ENCODE measurements around the gene TSPAN4. TPM values are rescaled to one million over a fixed set of nuclear protein-coding genes. Genes with fewer than 3 reads are reported as not detected.
A peak's percentile ranks its signal among the peaks of the same experiment; 100 is the strongest.

TSPAN4 gene
- total RNA-seq, 4 donors from 2014 or later = 14.4 to 34.8 (median 21.5) TPM

DNA sequence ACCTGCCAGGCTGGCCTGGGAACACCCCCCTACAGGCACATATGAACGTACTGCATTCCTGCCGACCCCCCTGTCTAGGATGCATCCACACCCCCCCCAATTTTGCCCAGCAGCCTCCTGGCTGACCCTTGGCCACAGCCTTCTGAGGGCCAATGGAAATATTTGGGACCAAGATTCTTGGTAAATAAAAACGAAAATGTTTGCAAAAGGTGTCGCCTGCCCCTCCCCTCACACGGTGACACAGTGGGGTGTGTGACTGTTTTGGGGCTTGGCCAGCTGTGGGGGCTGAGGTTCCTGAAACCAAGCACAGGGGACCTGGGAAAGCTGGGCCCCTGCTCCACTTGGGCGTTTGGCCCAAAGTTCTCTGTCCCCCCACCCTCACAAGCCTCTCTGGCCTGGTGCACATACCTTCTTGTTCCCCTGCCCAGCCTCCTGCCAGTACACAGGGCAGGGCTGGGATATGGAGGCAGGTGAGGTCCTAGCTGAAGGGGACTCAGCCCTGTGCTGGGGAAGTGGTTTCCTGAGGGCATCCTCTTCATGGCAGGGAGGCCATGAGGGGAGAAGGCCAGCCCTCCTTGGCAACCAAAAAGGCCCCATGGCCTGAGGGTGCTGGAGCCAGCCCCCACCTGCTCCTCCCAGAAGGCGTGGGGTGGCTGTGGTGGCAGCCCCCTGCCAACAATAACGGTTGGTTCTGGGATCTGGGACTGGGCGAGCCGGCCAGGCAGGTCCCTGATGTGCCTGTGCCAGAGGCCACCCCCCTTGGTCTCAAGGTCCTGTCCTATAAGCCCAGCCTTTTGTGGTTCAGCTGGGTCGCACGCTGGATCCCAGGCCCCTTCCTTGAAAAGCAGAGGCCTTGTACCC is 17.1 kb upstream of the TSPAN4 start:
- DNase-seq = no peak
- intact Hi-C loops (cut with DNase I; ENCODE audit: low total_unique reads) (no loop called here), in situ Hi-C loops (cut with MboI; ENCODE audit: low sequenced_read_pairs in 4 of 4) (no loop called here)
- H3K36me3 ChIP-seq = peaks cover 0 to 27% of the 10 kb centered on the region in 2 donors
- peaks cover 18 to 37% (median 35%) of the 10 kb centered on the region in 3 donors for H3K27me3 ChIP-seq
- no peaks in the 10 kb centered on the region for H3K9me3 ChIP-seq
- H3K4me1 ChIP-seq = peaks cover 24 to 52% of the 10 kb centered on the region in 2 donors
- ATAC-seq = no peak
- H3K4me3 ChIP-seq = no peak overlapping the region
- H3K27ac ChIP-seq = no peak overlapping the region
- TF ChIP-seq, protein P1, sequence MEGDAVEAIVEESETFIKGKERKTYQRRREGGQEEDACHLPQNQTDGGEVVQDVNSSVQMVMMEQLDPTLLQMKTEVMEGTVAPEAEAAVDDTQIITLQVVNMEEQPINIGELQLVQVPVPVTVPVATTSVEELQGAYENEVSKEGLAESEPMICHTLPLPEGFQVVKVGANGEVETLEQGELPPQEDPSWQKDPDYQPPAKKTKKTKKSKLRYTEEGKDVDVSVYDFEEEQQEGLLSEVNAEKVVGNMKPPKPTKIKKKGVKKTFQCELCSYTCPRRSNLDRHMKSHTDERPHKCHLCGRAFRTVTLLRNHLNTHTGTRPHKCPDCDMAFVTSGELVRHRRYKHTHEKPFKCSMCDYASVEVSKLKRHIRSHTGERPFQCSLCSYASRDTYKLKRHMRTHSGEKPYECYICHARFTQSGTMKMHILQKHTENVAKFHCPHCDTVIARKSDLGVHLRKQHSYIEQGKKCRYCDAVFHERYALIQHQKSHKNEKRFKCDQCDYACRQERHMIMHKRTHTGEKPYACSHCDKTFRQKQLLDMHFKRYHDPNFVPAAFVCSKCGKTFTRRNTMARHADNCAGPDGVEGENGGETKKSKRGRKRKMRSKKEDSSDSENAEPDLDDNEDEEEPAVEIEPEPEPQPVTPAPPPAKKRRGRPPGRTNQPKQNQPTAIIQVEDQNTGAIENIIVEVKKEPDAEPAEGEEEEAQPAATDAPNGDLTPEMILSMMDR (IDR thresholded peaks at IDR 0.05 in 4 of 5, conservative IDR thresholded peaks at IDR 0.05 in 1 of 5) = no peak
- TF ChIP-seq POLR2A (IDR thresholded peaks at IDR 0.05) = no peak

GRCh38 chr11:826227-826621 is 16.4 kb upstream of the TSPAN4 start:
- no peak for TF ChIP-seq POLR2A (IDR thresholded peaks at IDR 0.05)
- TF ChIP-seq, protein P1 (IDR thresholded peaks at IDR 0.05 in 4 of 5, conservative IDR thresholded peaks at IDR 0.05 in 1 of 5) = no peak
- Histone ChIP-seq H3K36me3 (peaks cover 0 to 27% of the 10 kb centered on the region in 2 donors), H3K9me3 (no peaks in the 10 kb centered on the region), H3K4me1 (peaks cover 18 to 47% of the 10 kb centered on the region in 2 donors), H3K27me3 (peaks cover 18 to 40% (median 36%) of the 10 kb centered on the region in 3 donors), H3K27ac (peak overlapping the region in 2 of 4 donors; percentile 68 to 69), H3K4me3 (no peak overlapping the region)
- intact Hi-C loops (cut with DNase I; ENCODE audit: low total_unique reads) = no loop called here
- DNase-seq (no peak), ATAC-seq (no peak)
- in situ Hi-C loops (cut with MboI; ENCODE audit: low sequenced_read_pairs in 4 of 4) = no loop called here

DNA sequence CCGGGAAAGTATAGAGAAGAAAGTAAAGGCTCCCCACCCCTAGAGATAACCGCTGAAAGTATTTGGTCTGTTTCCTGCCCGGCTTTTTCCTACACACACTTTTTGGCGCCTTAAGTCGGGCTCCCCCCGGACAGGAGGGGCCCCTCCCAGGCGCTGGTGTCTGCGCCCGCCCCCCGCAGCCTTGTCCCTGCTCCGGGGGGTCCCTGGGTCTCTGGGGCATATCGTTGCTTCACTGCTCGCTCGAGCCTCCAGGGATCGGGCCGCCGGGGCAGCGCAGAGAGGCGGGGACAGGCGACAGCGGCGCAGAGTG is 15.9 kb upstream of the TSPAN4 start:
- Histone ChIP-seq H3K27ac (peak overlapping the region; percentile 15 to 75 (median 68)), H3K36me3 (peaks cover 0 to 27% of the 10 kb centered on the region in 2 donors), H3K4me3 (peak overlapping the region; percentile 28 to 51 (median 46)), H3K4me1 (peaks cover 12 to 42% of the 10 kb centered on the region in 2 donors), H3K27me3 (peaks cover 18 to 40% (median 38%) of the 10 kb centered on the region in 3 donors), H3K9me3 (no peaks in the 10 kb centered on the region)
- DNase-seq (no peak), ATAC-seq (no peak)
- intact Hi-C loops (cut with DNase I; ENCODE audit: low total_unique reads) (no loop called here), in situ Hi-C loops (cut with MboI; ENCODE audit: low sequenced_read_pairs in 4 of 4) (no loop called here)
- TF ChIP-seq POLR2A (IDR thresholded peaks at IDR 0.05) = no peak
- TF ChIP-seq, protein P1 (IDR thresholded peaks at IDR 0.05 in 4 of 5, conservative IDR thresholded peaks at IDR 0.05 in 1 of 5) = no peak

DNA sequence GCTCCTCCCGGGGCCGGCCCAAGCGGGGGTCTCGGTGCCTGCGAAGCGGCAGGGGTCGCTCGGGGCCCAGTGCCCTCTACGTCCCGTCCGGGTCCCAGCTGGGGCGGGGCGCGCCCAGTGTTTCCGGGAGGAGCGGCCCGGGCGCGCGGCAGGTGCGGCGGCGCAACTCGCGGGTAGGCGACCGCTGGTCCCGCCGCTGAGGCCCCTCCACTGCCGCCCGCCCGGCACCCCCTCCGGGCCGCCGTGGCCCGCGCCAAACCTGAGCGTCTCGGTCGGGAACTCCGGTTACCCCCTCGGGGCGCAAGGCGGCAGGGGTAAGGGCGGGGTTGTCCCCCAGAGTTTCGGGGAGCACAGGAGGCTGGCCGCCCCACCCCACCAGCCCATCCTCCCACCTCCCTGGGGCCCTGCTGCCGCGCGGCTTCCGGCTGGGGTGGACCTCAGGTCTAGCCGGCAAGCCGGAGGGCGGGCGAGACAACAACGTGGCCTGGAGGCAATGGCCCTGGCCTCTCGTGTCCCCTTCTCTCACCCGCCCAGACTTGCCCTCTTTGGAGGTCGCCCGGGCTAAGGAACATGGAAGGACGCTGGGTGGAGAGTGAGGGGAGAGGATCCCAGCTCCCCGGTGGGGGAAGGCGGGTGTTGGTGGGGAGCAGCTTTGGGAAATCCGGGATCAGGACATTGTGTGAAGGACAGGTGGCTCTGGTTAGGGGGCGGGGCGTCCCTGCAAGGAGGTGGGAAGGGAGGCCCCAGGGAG is 15.3 kb upstream of the TSPAN4 start:
- in situ Hi-C loops (cut with MboI; ENCODE audit: low sequenced_read_pairs in 4 of 4) = no loop called here
- Histone ChIP-seq H3K4me3 (peak overlapping the region; percentile 28 to 51 (median 46)), H3K27me3 (peaks cover 18 to 40% (median 38%) of the 10 kb centered on the region in 3 donors), H3K27ac (peak overlapping the region; percentile 52 to 75 (median 68)), H3K36me3 (peaks cover 0 to 27% of the 10 kb centered on the region in 2 donors), H3K4me1 (peaks cover 8 to 38% of the 10 kb centered on the region in 2 donors), H3K9me3 (no peaks in the 10 kb centered on the region)
- intact Hi-C loops (cut with DNase I; ENCODE audit: low total_unique reads) = no loop called here
- no peak for ATAC-seq
- TF ChIP-seq POLR2A (IDR thresholded peaks at IDR 0.05) = no peak
- TF ChIP-seq, protein P1 (IDR thresholded peaks at IDR 0.05 in 4 of 5, conservative IDR thresholded peaks at IDR 0.05 in 1 of 5) = no peak
- DNase-seq = no peak

Measured in gastrocnemius medialis (tissue), 4 donors.